ENCODE data around the gene MSL3.

DNA sequence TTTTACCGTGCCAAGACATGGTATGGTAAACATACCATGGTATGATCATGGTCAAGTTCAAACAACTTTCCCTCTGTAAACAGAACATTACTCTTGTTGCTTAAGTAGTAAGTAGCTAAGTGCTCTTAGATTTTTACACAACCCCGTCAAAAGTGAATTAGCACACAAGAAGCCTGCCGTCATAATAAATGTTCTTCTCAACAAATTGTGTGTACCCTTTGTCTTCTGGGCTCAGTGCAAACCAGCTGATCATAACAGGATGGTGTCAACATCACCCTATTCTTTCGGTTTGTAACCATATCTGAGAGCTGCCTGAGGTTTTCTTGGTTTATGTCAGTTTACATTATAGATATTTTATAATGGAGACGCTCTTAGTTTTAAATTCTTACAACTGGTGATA lies 28.8 kb downstream of the MSL3 start:
- no peak for TF ChIP-seq POLR2A (IDR thresholded peaks at IDR 0.05)
- TF ChIP-seq, protein P1, sequence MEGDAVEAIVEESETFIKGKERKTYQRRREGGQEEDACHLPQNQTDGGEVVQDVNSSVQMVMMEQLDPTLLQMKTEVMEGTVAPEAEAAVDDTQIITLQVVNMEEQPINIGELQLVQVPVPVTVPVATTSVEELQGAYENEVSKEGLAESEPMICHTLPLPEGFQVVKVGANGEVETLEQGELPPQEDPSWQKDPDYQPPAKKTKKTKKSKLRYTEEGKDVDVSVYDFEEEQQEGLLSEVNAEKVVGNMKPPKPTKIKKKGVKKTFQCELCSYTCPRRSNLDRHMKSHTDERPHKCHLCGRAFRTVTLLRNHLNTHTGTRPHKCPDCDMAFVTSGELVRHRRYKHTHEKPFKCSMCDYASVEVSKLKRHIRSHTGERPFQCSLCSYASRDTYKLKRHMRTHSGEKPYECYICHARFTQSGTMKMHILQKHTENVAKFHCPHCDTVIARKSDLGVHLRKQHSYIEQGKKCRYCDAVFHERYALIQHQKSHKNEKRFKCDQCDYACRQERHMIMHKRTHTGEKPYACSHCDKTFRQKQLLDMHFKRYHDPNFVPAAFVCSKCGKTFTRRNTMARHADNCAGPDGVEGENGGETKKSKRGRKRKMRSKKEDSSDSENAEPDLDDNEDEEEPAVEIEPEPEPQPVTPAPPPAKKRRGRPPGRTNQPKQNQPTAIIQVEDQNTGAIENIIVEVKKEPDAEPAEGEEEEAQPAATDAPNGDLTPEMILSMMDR (IDR thresholded peaks at IDR 0.05 in 4 of 5, conservative IDR thresholded peaks at IDR 0.05 in 1 of 5): no peak

Data from gastrocnemius medialis (tissue), 4 donors.